GM12878 (cell line): ENCODE data around the gene LARP4B. TPM values are rescaled to one million over a fixed set of nuclear protein-coding genes. Genes with fewer than 3 reads are reported as not detected.

ENCODE experiments used
- BRCA1 ChIP-seq: IDR thresholded peaks from 2 replicates; pipeline ENCODE4 v1.6.1; 2011; ENCODE audit warnings: low read depth, low read length, improper control_type of control experiment
- CBFB ChIP-seq: IDR thresholded peaks from 2 replicates; pipeline ENCODE4 v1.6.1; 2016; ENCODE audit warnings: antibody characterized with exemption, low read depth
- IRF3 ChIP-seq: fragments of 450-650 bp; IDR thresholded peaks from 2 replicates; pipeline ENCODE4 v1.6.1; 2014; ENCODE audit warnings: mild to moderate bottlenecking
- MAX ChIP-seq: IDR thresholded peaks from 2 replicates; pipeline ENCODE4 v1.6.1; 2012; ENCODE audit warnings: low read depth, low read length, improper control_type of control experiment
- MTA2 ChIP-seq: fragments of 450-650 bp; IDR thresholded peaks from 2 replicates; pipeline ENCODE4 v1.6.1; 2016; ENCODE audit warnings: low read depth, mild to moderate bottlenecking, moderate library complexity
- RBBP5 ChIP-seq: fragments of 200-600 bp; sonication (generic); conservative IDR thresholded peaks from 2 replicates; pipeline ENCODE4 v1.6.1; 2016
- RUNX3 ChIP-seq: IDR thresholded peaks from 2 replicates; pipeline ENCODE4 v1.6.1; 2012; ENCODE audit warnings: low read length, inconsistent platforms
- SMARCA5 ChIP-seq: fragments of 450-650 bp; IDR thresholded peaks from 2 replicates; pipeline ENCODE4 v1.6.1; 2017; ENCODE audit warnings: mild to moderate bottlenecking
- SREBF1 ChIP-seq: IDR thresholded peaks from 2 replicates; pipeline ENCODE4 v1.6.1; 2012; ENCODE audit warnings: mild to moderate bottlenecking, low read length
- TCF7 ChIP-seq: IDR thresholded peaks from 2 replicates; pipeline ENCODE4 v1.6.1; 2014; ENCODE audit warnings: antibody characterized with exemption, borderline replicate concordance
- polyA plus RNA-seq, 11 experiments: library from polyadenylated mRNA; depleted of rRNA in 4 of 11; unstranded in 6 of 11; stranded (reverse) in 5 of 11; fragments of >200 nt; fragmentation: Nextera tagmentation in 4 of 11; fragmentation: Illumina TruSeq in 1 of 11; extraction: Ambion mirVana in 4 of 11; extraction: Trizol in 1 of 11; gene quantifications; 1 replicate in 1 of 11; 2 replicates in 10 of 11; pipeline versions ENCODE4 v1.2.1 to v1.2.3, GENCODE V29; 2011 to 2016; ENCODE audit warnings: inconsistent platforms in 2 of 11, missing spikeins in 2 of 11, low read depth in 1 of 11
- total RNA-seq, 4 experiments: library from RNA; depleted of rRNA in 3 of 4; stranded (reverse); fragments of >200 nt in 3 of 4; fragmentation: Illumina TruSeq in 1 of 4; extraction: Trizol in 1 of 4; gene quantifications; 2 replicates each; pipeline versions ENCODE4 v1.2.1 to v1.2.3, GENCODE V29; 2013 to 2021

Gene LARP4B
- total and polyA plus RNA-seq, 10 of the 15 experiments (the other 5 are each of a cell fraction or from before 2014, with no cell fraction given), result 10.5 to 119 (median 39.4) TPM

GRCh38 chr10:759898-760477 lies 171.5 kb downstream of the LARP4B start (continued):
- TF ChIP-seq RUNX3 (no peak), SREBF1 (no peak), BRCA1 (no peak), SMARCA5 (no peak), RBBP5 (no peak), CBFB (no peak), TCF7 (no peak), MTA2 (no peak), IRF3 (no peak), MAX (no peak)

Other genes with a start within 250 kb of the LARP4B start
- gene DIP2C, start 242.0 kb downstream of the LARP4B start, total RNA-seq (2014; rRNA removed), result 0.05 and 0.06 TPM in 2 replicates
- gene DIP2C, start 242.0 kb downstream of the LARP4B start, total RNA-seq (2014; rRNA removed; fragmentation: Illumina TruSeq; extraction: Trizol), result 0.04 and 0.05 TPM in 2 replicates
- gene DIP2C, start 242.0 kb downstream of the LARP4B start, total RNA-seq (2021), result 0.10 and 0.11 TPM in 2 replicates
- gene DIP2C, start 242.0 kb downstream of the LARP4B start, polyA plus RNA-seq (2011; rRNA removed), result 0.03 and 0.05 TPM in 2 replicates
- gene DIP2C, start 242.0 kb downstream of the LARP4B start, polyA plus RNA-seq (2014; fragmentation: Illumina TruSeq; extraction: Trizol), result 0.09 and 0.10 TPM in 2 replicates
- under 1 TPM; 0.07 to 0.08 TPM for gene DIP2C, start 242.0 kb downstream of the LARP4B start, polyA plus RNA-seq (2014; fragmentation: Nextera tagmentation; extraction: Ambion mirVana)
- gene DIP2C, start 242.0 kb downstream of the LARP4B start, polyA plus RNA-seq (2014; rRNA removed), result 0.04 and 0.10 TPM in 2 replicates
- gene DIP2C, start 242.0 kb downstream of the LARP4B start, polyA plus RNA-seq (2016; fragmentation: Nextera tagmentation; extraction: Ambion mirVana), result under 1 TPM; 0.01 to 0.08 TPM
- 58.5 and 64.6 TPM in 2 replicates for gene GTPBP4, start 56.7 kb upstream of the LARP4B start, total RNA-seq (2014; rRNA removed)
- 88.7 and 89.6 TPM in 2 replicates for gene GTPBP4, start 56.7 kb upstream of the LARP4B start, total RNA-seq (2014; rRNA removed; fragmentation: Illumina TruSeq; extraction: Trizol)
- 82.2 and 93.9 TPM in 2 replicates for gene GTPBP4, start 56.7 kb upstream of the LARP4B start, total RNA-seq (2021)
- gene GTPBP4, start 56.7 kb upstream of the LARP4B start, polyA plus RNA-seq (2011; rRNA removed), result 62.0 and 68.8 TPM in 2 replicates
- 74.9 and 99.3 TPM in 2 replicates for gene GTPBP4, start 56.7 kb upstream of the LARP4B start, polyA plus RNA-seq (2014; fragmentation: Illumina TruSeq; extraction: Trizol)
- 10 to 100 TPM; 60.3 to 68.0 TPM for gene GTPBP4, start 56.7 kb upstream of the LARP4B start, polyA plus RNA-seq (2014; fragmentation: Nextera tagmentation; extraction: Ambion mirVana)
- gene GTPBP4, start 56.7 kb upstream of the LARP4B start, polyA plus RNA-seq (2014; rRNA removed), result 61.7 and 66.3 TPM in 2 replicates
- gene GTPBP4, start 56.7 kb upstream of the LARP4B start, polyA plus RNA-seq (2016; fragmentation: Nextera tagmentation; extraction: Ambion mirVana), result 100 to 1,000 TPM; 115 to 118 TPM
- not detected in 2 replicates for gene IDI2, start 94.2 kb upstream of the LARP4B start, total RNA-seq (2014; rRNA removed)
- not detected in 2 replicates for gene IDI2, start 94.2 kb upstream of the LARP4B start, total RNA-seq (2014; rRNA removed; fragmentation: Illumina TruSeq; extraction: Trizol)
- gene IDI2, start 94.2 kb upstream of the LARP4B start, total RNA-seq (2021), result not detected in 2 replicates
- not detected in 2 replicates for gene IDI2, start 94.2 kb upstream of the LARP4B start, polyA plus RNA-seq (2011; rRNA removed)
- 0.06 TPM in 1 of 2 replicates, not detected in the other for gene IDI2, start 94.2 kb upstream of the LARP4B start, polyA plus RNA-seq (2014; fragmentation: Illumina TruSeq; extraction: Trizol)
- gene IDI2, start 94.2 kb upstream of the LARP4B start, polyA plus RNA-seq (2014; fragmentation: Nextera tagmentation; extraction: Ambion mirVana), result not detected
- not detected in 2 replicates for gene IDI2, start 94.2 kb upstream of the LARP4B start, polyA plus RNA-seq (2014; rRNA removed)
- gene IDI2, start 94.2 kb upstream of the LARP4B start, polyA plus RNA-seq (2016; fragmentation: Nextera tagmentation; extraction: Ambion mirVana), result not detected
- gene IDI1, start 117.4 kb upstream of the LARP4B start, total RNA-seq (2014; rRNA removed), result 112 and 150 TPM in 2 replicates
- 152 and 163 TPM in 2 replicates for gene IDI1, start 117.4 kb upstream of the LARP4B start, total RNA-seq (2014; rRNA removed; fragmentation: Illumina TruSeq; extraction: Trizol)
- 85.5 and 88.4 TPM in 2 replicates for gene IDI1, start 117.4 kb upstream of the LARP4B start, total RNA-seq (2021)
- gene IDI1, start 117.4 kb upstream of the LARP4B start, polyA plus RNA-seq (2011; rRNA removed), result 216 and 332 TPM in 2 replicates
- gene IDI1, start 117.4 kb upstream of the LARP4B start, polyA plus RNA-seq (2014; fragmentation: Illumina TruSeq; extraction: Trizol), result 156 and 224 TPM in 2 replicates
- gene IDI1, start 117.4 kb upstream of the LARP4B start, polyA plus RNA-seq (2014; fragmentation: Nextera tagmentation; extraction: Ambion mirVana), result 100 to 1,000 TPM; 156 to 223 TPM
- gene IDI1, start 117.4 kb upstream of the LARP4B start, polyA plus RNA-seq (2014; rRNA removed), result 129 and 158 TPM in 2 replicates
- 100 to 1,000 TPM; 202 to 206 TPM for gene IDI1, start 117.4 kb upstream of the LARP4B start, polyA plus RNA-seq (2016; fragmentation: Nextera tagmentation; extraction: Ambion mirVana)
- 8.0 and 8.5 TPM in 2 replicates for gene WDR37, start 124.7 kb upstream of the LARP4B start, total RNA-seq (2014; rRNA removed)
- gene WDR37, start 124.7 kb upstream of the LARP4B start, total RNA-seq (2014; rRNA removed; fragmentation: Illumina TruSeq; extraction: Trizol), result 6.1 and 6.3 TPM in 2 replicates
- gene WDR37, start 124.7 kb upstream of the LARP4B start, total RNA-seq (2021), result 9.0 and 11.1 TPM in 2 replicates
- 9.7 and 10.5 TPM in 2 replicates for gene WDR37, start 124.7 kb upstream of the LARP4B start, polyA plus RNA-seq (2011; rRNA removed)
- gene WDR37, start 124.7 kb upstream of the LARP4B start, polyA plus RNA-seq (2014; fragmentation: Illumina TruSeq; extraction: Trizol), result 6.4 and 6.6 TPM in 2 replicates
- gene WDR37, start 124.7 kb upstream of the LARP4B start, polyA plus RNA-seq (2014; fragmentation: Nextera tagmentation; extraction: Ambion mirVana), result 1 to 10 TPM; 1.9 to 2.5 TPM
- gene WDR37, start 124.7 kb upstream of the LARP4B start, polyA plus RNA-seq (2014; rRNA removed), result 8.4 and 8.8 TPM in 2 replicates
- 1 to 10 TPM; 6.5 to 7.7 TPM for gene WDR37, start 124.7 kb upstream of the LARP4B start, polyA plus RNA-seq (2016; fragmentation: Nextera tagmentation; extraction: Ambion mirVana)